ENCODE measurements around the gene NMNAT1. TPM values are rescaled to one million over a fixed set of nuclear protein-coding genes. Genes with fewer than 3 reads are reported as not detected.

Gene NMNAT1
- total and polyA plus RNA-seq, 3 experiments from 2014 or later, result 6.4 to 12.1 (median 11.3) TPM

DNA sequence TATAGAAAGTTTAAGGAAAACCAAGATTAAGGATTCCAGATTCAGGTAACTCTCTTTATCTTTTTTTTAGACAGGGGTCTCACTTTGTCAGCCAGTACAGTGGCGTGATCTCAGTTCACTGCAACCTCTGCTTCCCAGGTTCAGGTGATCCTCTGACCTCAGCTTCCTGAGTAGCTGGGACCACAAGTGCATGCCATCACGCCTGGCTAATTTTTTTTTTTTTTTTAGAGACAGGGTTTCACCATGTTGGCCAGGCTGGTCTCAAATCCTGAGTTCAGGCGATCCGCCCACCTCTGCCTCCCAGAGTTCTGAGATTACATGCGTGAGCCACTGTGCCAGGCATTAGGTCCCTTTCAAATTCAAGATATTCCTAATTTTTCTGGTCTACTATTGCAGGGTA, 16.0 kb upstream of the NMNAT1 start:
- Mint-ChIP-seq H3K27me3 (no peaks in the 10 kb centered on the region), H3K36me3 (peaks cover 3 to 40% (median 8%) of the 10 kb centered on the region in 3 donors), H3K4me3 (no peak overlapping the region), H3K4me1 (no peaks in the 10 kb centered on the region), H3K27ac (no peak overlapping the region), H3K9me3 (no peaks in the 10 kb centered on the region)
- Histone ChIP-seq H3K36me3 (ENCODE audit: insufficient read depth, low read length) (peaks cover 14% of the 10 kb centered on the region), H3K4me3 (ENCODE audit: low read length) (no peak overlapping the region), H3K4me1 (ENCODE audit: insufficient read depth, low read length) (no peaks in the 10 kb centered on the region), H3K27me3 (ENCODE audit: insufficient read depth, low read length, poor library complexity, severe bottlenecking) (no peaks in the 10 kb centered on the region), H3K27ac (ENCODE audit: low read depth, low read length) (no peak overlapping the region), H3K9me3 (ENCODE audit: low read length) (no peaks in the 10 kb centered on the region)
- ChIA-PET POLR2A (interaction anchor here (0.6 kb wide), 1 partner anchor 1279 kb away, joined by 4 read pairs; no protein-coding TSS in a partner anchor), CTCF (interaction anchor here (0.7 kb wide), 1 partner anchor 19 kb away, joined by 3 read pairs; no protein-coding TSS in a partner anchor)
- no peak for DNase-seq

DNA sequence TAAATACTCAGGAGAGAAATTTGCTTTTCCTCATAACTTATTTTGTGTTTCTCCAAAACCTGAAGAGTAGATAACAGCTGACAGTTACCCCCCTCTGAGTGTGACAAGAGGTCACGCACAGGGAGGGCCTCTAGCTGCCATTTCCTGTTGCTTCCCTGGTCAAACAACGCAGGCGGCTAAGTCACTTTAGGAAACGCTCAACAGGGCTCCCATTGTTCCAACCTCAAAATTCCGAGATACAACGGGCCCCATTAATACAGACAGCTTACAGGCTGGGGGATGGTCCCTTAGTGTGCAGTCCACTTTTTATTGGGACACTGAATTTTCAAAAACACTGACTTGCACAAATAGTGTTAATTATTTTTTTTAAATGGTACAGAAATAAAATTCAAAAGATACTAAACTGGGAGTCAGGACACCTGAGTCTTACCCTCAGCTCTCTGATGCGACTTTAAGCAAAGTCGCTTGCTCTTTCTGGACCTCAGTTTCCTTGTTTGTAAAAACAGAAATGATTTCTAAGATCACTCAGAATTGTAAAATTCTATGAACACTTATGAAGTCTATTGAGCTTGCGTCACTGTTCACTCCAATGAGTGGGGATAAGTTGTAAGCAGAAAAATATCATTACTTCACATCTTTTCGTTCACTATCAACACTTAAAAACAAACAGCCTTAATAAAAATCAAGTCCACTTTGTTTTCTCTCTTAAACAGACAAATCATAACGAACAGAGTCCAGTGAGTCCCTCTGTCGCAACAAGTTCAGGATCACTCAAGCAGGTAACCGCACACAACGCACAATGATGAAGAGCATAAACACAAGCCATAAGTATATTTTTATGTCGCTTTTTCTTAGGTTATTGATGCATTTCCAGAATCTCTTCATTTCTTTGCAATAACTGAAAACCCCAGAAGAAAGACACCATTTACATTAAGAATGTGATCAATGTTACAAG, 13.6 kb upstream of the NMNAT1 start:
- H3K9me3 ChIP-seq (ENCODE audit: low read length), result no peaks in the 10 kb centered on the region
- H3K27me3 ChIP-seq (ENCODE audit: insufficient read depth, low read length, poor library complexity, severe bottlenecking), result no peaks in the 10 kb centered on the region
- H3K27ac ChIP-seq (ENCODE audit: low read depth, low read length), result peak overlapping the region; percentile 80
- Mint-ChIP-seq H3K4me1 (no peaks in the 10 kb centered on the region), H3K27me3 (no peaks in the 10 kb centered on the region), H3K4me3 (no peak overlapping the region), H3K9me3 (no peaks in the 10 kb centered on the region), H3K27ac (no peak overlapping the region), H3K36me3 (peaks cover 3 to 59% (median 12%) of the 10 kb centered on the region in 3 donors)
- H3K36me3 ChIP-seq (ENCODE audit: insufficient read depth, low read length), result peaks cover 18% of the 10 kb centered on the region
- H3K4me3 ChIP-seq (ENCODE audit: low read length), result no peak overlapping the region
- ChIA-PET CTCF (interaction anchor here (0.9 kb wide), 1 partner anchor 15 kb away, joined by 4 read pairs; no protein-coding TSS in a partner anchor), POLR2A (interaction anchor here (0.6 kb wide), 1 partner anchor 21 kb away, joined by 6 read pairs; no protein-coding TSS in a partner anchor)
- H3K4me1 ChIP-seq (ENCODE audit: insufficient read depth, low read length), result no peaks in the 10 kb centered on the region
- no peak for DNase-seq

DNA sequence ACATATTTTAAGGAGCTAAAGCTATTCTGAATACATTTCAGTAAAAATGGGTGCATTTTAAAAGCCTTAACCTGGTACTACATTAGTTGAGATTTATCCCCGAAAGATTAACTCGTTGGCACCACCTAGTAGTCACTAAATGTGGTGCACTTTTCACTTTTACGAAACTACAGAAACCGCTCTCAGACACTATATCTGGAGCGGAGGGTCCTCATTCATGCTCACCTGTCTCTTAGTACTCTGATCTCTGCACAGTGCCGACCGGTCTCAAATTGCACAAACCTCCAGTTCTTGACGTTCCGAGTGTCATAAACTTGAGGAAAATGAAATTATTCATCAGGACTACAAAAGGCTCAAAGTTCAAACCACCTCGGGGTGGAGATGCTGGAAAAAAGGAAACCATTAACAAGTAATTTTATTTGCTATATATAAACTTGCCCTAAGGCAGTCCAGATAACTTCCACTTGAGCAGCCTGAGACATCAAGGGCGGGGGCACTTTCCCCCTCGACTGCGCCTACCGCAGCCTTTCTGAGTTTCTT, 806 bp upstream of the NMNAT1 start:
- ChIA-PET POLR2A (no interaction called here), CTCF (interaction anchor here (0.8 to 2.0 kb wide), 6 partner anchors 8 to 268 kb away, joined by 3 to 5 read pairs (median 4); partner anchors contain the start of gene KIF1B)
- peak in 2 of 5 donors; percentile 31 to 32 for DNase-seq
- H3K36me3 Mint-ChIP-seq, result peaks cover 0 to 27% (median 6%) of the 10 kb centered on the region in 3 donors
- H3K27ac ChIP-seq (ENCODE audit: low read depth, low read length), result peak overlapping the region; percentile 93
- peak overlapping the region; percentile 98 for H3K4me3 ChIP-seq (ENCODE audit: low read length)
- H3K27me3 ChIP-seq (ENCODE audit: insufficient read depth, low read length, poor library complexity, severe bottlenecking), result no peaks in the 10 kb centered on the region
- peaks cover 11 to 32% (median 28%) of the 10 kb centered on the region in 3 donors for H3K4me1 Mint-ChIP-seq
- H3K4me1 ChIP-seq (ENCODE audit: insufficient read depth, low read length), result peaks cover 20% of the 10 kb centered on the region
- peak overlapping the region; percentile 80 to 99 (median 98) for H3K27ac Mint-ChIP-seq
- H3K36me3 ChIP-seq (ENCODE audit: insufficient read depth, low read length), result peaks cover 5% of the 10 kb centered on the region
- H3K27me3 Mint-ChIP-seq, result peaks cover 0 to 2% of the 10 kb centered on the region in 2 donors
- H3K9me3 ChIP-seq (ENCODE audit: low read length), result no peaks in the 10 kb centered on the region
- peak overlapping the region; percentile 94 to 98 (median 97) for H3K4me3 Mint-ChIP-seq
- no peaks in the 10 kb centered on the region for H3K9me3 Mint-ChIP-seq

- peaks cover 13 to 38% (median 30%) of the 10 kb centered on the region in 3 donors for H3K4me1 Mint-ChIP-seq
- Histone ChIP-seq H3K4me1 (ENCODE audit: insufficient read depth, low read length) (peaks cover 32% of the 10 kb centered on the region), H3K27me3 (ENCODE audit: insufficient read depth, low read length, poor library complexity, severe bottlenecking) (no peaks in the 10 kb centered on the region), H3K4me3 (ENCODE audit: low read length) (no peak overlapping the region), H3K36me3 (ENCODE audit: insufficient read depth, low read length) (no peaks in the 10 kb centered on the region), H3K27ac (ENCODE audit: low read depth, low read length) (no peak overlapping the region), H3K9me3 (ENCODE audit: low read length) (no peaks in the 10 kb centered on the region)
- peaks cover 0 to 15% (median 7%) of the 10 kb centered on the region in 3 donors for H3K36me3 Mint-ChIP-seq
- CTCF ChIA-PET, result interaction anchor here (0.6 kb wide), 1 partner anchor 19 kb away, joined by 3 read pairs; no protein-coding TSS in a partner anchor
- POLR2A ChIA-PET, result no interaction called here
- no peaks in the 10 kb centered on the region for H3K9me3 Mint-ChIP-seq
- H3K27ac Mint-ChIP-seq, result peak overlapping the region in 3 of 8 donors; percentile 3 to 52 (median 26)
- DNase-seq, result no peak
- peak overlapping the region in 1 of 7 donors; percentile 69 for H3K4me3 Mint-ChIP-seq
- peaks cover 0 to 2% of the 10 kb centered on the region in 2 donors for H3K27me3 Mint-ChIP-seq
These were observed 3.0 kb downstream of the NMNAT1 start for GRCh38 chr1:9946315-9946714.

- no peaks in the 10 kb centered on the region for H3K36me3 ChIP-seq (ENCODE audit: insufficient read depth, low read length)
- no peaks in the 10 kb centered on the region for H3K9me3 Mint-ChIP-seq
- no peak overlapping the region for H3K4me3 ChIP-seq (ENCODE audit: low read length)
- no peaks in the 10 kb centered on the region for H3K27me3 Mint-ChIP-seq
- no peaks in the 10 kb centered on the region for H3K4me1 ChIP-seq (ENCODE audit: insufficient read depth, low read length)
- no peak overlapping the region for H3K27ac ChIP-seq (ENCODE audit: low read depth, low read length)
- no peak overlapping the region for H3K4me3 Mint-ChIP-seq
- no peaks in the 10 kb centered on the region for H3K9me3 ChIP-seq (ENCODE audit: low read length)
- H3K27me3 ChIP-seq (ENCODE audit: insufficient read depth, low read length, poor library complexity, severe bottlenecking), result no peaks in the 10 kb centered on the region
- DNase-seq, result no peak
- POLR2A ChIA-PET, result no interaction called here
- peaks cover 0 to 2% (median 2%) of the 10 kb centered on the region in 3 donors for H3K36me3 Mint-ChIP-seq
- CTCF ChIA-PET, result interaction anchor here (1.3 kb wide), 1 partner anchor 8 kb away, joined by 5 read pairs; no protein-coding TSS in a partner anchor
- no peak overlapping the region for H3K27ac Mint-ChIP-seq
- no peaks in the 10 kb centered on the region for H3K4me1 Mint-ChIP-seq
These were observed 14.5 kb downstream of the NMNAT1 start for GRCh38 chr1:9957726-9958125.

- no peaks in the 10 kb centered on the region for H3K4me1 ChIP-seq (ENCODE audit: insufficient read depth, low read length)
- Mint-ChIP-seq H3K27ac (no peak overlapping the region), H3K4me1 (no peaks in the 10 kb centered on the region), H3K4me3 (no peak overlapping the region), H3K9me3 (no peaks in the 10 kb centered on the region), H3K36me3 (peaks cover 0 to 2% (median 0%) of the 10 kb centered on the region in 3 donors), H3K27me3 (no peaks in the 10 kb centered on the region)
- no peak overlapping the region for H3K27ac ChIP-seq (ENCODE audit: low read depth, low read length)
- no peak overlapping the region for H3K4me3 ChIP-seq (ENCODE audit: low read length)
- no peaks in the 10 kb centered on the region for H3K9me3 ChIP-seq (ENCODE audit: low read length)
- CTCF ChIA-PET, result no interaction called here
- H3K36me3 ChIP-seq (ENCODE audit: insufficient read depth, low read length), result no peaks in the 10 kb centered on the region
- POLR2A ChIA-PET, result no interaction called here
- no peaks in the 10 kb centered on the region for H3K27me3 ChIP-seq (ENCODE audit: insufficient read depth, low read length, poor library complexity, severe bottlenecking)
- DNase-seq, result no peak
These were observed 16.7 kb downstream of the NMNAT1 start for GRCh38 chr1:9960011-9960410.

- peaks cover 0 to 2% (median 0%) of the 10 kb centered on the region in 3 donors for H3K36me3 Mint-ChIP-seq
- Histone ChIP-seq H3K4me3 (ENCODE audit: low read length) (no peak overlapping the region), H3K9me3 (ENCODE audit: low read length) (no peaks in the 10 kb centered on the region), H3K27ac (ENCODE audit: low read depth, low read length) (no peak overlapping the region), H3K36me3 (ENCODE audit: insufficient read depth, low read length) (no peaks in the 10 kb centered on the region), H3K27me3 (ENCODE audit: insufficient read depth, low read length, poor library complexity, severe bottlenecking) (no peaks in the 10 kb centered on the region), H3K4me1 (ENCODE audit: insufficient read depth, low read length) (no peaks in the 10 kb centered on the region)
- no peak overlapping the region for H3K4me3 Mint-ChIP-seq
- ChIA-PET POLR2A (interaction anchor here (0.6 kb wide), 1 partner anchor 505 kb away, joined by 3 read pairs; no protein-coding TSS in a partner anchor), CTCF (no interaction called here)
- peak overlapping the region in 1 of 8 donors; percentile 68 for H3K27ac Mint-ChIP-seq
- no peak for DNase-seq
- H3K27me3 Mint-ChIP-seq, result no peaks in the 10 kb centered on the region
- no peaks in the 10 kb centered on the region for H3K9me3 Mint-ChIP-seq
- no peaks in the 10 kb centered on the region for H3K4me1 Mint-ChIP-seq
These were observed 17.7 kb downstream of the NMNAT1 start for GRCh38 chr1:9960706-9961562.

Measured in CD8-positive, alpha-beta memory T cell (primary cell).